GM19452 (cell line): Measurements from ENCODE around the gene MCUR1.

Source experiments
- ATAC-seq: cut with Tn5 transposase; IDR thresholded peaks from one replicate; pipeline ENCODE4 v1.9.1; 2021; ENCODE audit not compliant: unreplicated experiment

MCUR1 gene

DNA sequence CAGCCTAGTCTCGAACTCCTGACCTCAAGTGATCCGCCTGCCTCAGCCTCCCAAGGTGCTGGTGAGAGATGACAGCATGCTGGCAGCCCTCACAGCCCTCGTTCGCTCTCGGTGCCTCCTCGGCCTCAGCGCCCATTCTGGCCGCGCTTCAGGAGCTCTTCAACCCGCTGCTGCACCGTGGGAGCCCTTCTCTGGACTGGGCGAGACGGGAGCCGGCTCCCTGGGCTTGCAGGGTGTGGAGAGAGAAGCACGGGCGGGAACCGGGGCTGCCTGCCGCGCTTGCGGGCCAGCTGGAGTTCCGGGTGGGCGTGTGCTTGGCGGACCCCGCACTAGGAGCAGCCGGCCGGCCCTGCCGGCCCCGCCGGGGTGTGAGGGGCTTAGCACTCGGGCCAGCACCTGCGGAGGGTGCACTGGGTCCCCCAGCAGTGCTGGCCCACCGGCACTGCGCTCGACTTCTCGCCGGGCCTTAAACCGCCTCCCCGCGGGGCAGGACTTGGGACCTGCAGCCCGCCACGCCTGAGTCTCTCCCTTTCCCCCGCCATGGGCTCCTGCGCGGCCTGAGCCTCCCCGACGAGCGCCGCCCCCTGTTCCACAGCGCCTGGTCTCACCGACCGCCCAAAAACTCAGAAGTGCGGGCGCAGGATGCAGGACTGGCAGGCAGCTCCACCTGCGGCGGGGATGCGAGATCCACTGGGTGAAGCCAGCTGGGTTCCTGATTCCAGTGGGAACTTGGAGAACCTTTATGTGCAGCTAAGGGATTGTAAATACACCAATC, 71.2 kb downstream of the MCUR1 start:
- no peak for ATAC-seq

DNA sequence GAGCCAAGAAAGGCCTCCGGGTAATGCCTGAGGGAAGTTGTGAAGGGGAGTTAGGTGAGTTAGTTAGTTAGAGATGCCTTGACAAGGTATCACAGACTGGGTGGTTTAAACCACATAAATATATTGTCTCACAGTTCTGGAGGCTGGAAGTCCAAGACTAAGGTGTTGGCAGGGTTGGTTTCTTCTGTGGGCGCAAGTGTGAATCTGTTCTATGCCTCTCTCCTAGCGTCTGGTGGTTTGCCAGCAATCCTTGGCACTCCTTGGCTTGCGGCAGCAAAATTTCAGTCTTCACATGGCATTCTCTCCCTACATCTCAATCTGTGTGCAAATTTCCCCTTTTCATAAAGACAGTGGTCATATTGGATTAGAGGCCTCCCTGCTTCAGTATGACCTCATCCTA, 73.0 kb downstream of the MCUR1 start:
- no peak for ATAC-seq
